NCI-H460 (cell line): ENCODE results near the gene DACT2. TPM values are rescaled to one million over a fixed set of nuclear protein-coding genes. Genes with fewer than 3 reads are reported as not detected.
"Not testable (repeated sequence)": the region's sequence is repeated elsewhere in the genome, so short reads cannot be mapped to it uniquely, and the experiment has no call there.

Source experiments
- DNase-seq: peaks from one replicate; pipeline ENCODE4 v3.0.0-alpha.2; 2016; ENCODE audit warnings: low read depth; ENCODE audit errors: extremely low read depth
- total RNA-seq: library from RNA; depleted of rRNA; stranded (reverse); fragments of >200 nt; shearing (Covaris generic); gene quantifications from 2 replicates; pipeline ENCODE4 v1.2.3, GENCODE V29; 2014

The DACT2 gene
- total RNA-seq, 1 experiment from 2014 or later, result not detected

- DNase-seq, result no peak
Observed at GRCh38 chr6:168328086-168328485, 8.5 kb upstream of the DACT2 start.

- DNase-seq, result peak; percentile 30
Observed at GRCh38 chr6:168326294-168327261, 7.0 kb upstream of the DACT2 start.

- DNase-seq, result no peak
Observed at GRCh38 chr6:168322966-168323365, 3.4 kb upstream of the DACT2 start.

- no peak for DNase-seq
Observed at GRCh38 chr6:168320634-168321033, 1.1 kb upstream of the DACT2 start.

GRCh38 chr6:168318579-168319278, 848 bp downstream of the DACT2 start:
- no peak for DNase-seq

- no peak for DNase-seq
Observed at GRCh38 chr6:168318090-168318489, 1.5 kb downstream of the DACT2 start.

- no peak for DNase-seq
Observed at GRCh38 chr6:168315596-168315995, 4.0 kb downstream of the DACT2 start.

GRCh38 chr6:168314948-168315347, 4.6 kb downstream of the DACT2 start:
- no peak for DNase-seq

- no peak for DNase-seq
Observed at GRCh38 chr6:168314021-168314420, 5.6 kb downstream of the DACT2 start.

GRCh38 chr6:168313431-168314011, 6.1 kb downstream of the DACT2 start:
- no peak for DNase-seq

- DNase-seq, result not testable (repeated sequence)
Observed at GRCh38 chr6:168312125-168312507, 7.5 kb downstream of the DACT2 start.

- DNase-seq, result no peak
Observed at GRCh38 chr6:168311410-168312124, 8.0 kb downstream of the DACT2 start.

- DNase-seq, result no peak
Observed at GRCh38 chr6:168310945-168311344, 8.6 kb downstream of the DACT2 start.

GRCh38 chr6:168310403-168310802, 9.2 kb downstream of the DACT2 start:
- DNase-seq, result no peak

GRCh38 chr6:168309997-168310396, 9.6 kb downstream of the DACT2 start:
- DNase-seq, result no peak

- no peak for DNase-seq
Observed at GRCh38 chr6:168309183-168309582, 10.4 kb downstream of the DACT2 start.

- DNase-seq, result no peak
Observed at GRCh38 chr6:168308390-168309144, 11.0 kb downstream of the DACT2 start.

- no peak for DNase-seq
Observed at GRCh38 chr6:168307695-168308021, 11.9 kb downstream of the DACT2 start.

- DNase-seq, result no peak
Observed at GRCh38 chr6:168307015-168307694, 12.4 kb downstream of the DACT2 start.

GRCh38 chr6:168305863-168306262, 13.7 kb downstream of the DACT2 start:
- no peak for DNase-seq
